NCI-H1417 (cell line): ENCODE measurements around the gene INAVA.
"Not testable (repeated sequence)": the region's sequence is repeated elsewhere in the genome, so short reads cannot be mapped to it uniquely, and the experiment has no call there.

ENCODE experiments used
- DNase-seq, 3 experiments: peaks; one replicate each; lab custom pipeline; 2025; lab: John Stamatoyannopoulos, UW

Gene INAVA

DNA sequence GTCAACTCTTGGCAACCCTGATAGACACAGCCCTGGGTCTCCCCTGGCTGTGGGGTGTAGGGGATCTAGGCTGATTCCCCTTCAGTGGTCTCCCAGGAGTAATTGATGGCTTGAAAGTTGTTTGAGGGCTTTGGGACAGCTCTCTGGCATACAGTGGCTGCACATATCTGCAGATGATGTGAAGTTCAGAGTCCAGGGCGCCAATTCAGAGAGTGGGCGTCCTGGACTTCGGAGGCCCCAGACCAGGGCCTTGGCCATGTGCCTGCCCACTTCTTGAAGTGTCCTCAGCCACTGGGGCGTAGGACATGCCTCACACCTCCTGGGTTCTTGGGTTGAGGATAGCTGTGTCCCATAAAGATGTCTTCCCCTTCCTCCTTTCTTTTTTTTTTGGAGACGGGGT, 2.6 kb downstream of the INAVA start:
- DNase-seq: no peak

- no peak for DNase-seq
Measured at GRCh38 chr1:200899015-200899386, 4.3 kb downstream of the INAVA start.

DNA sequence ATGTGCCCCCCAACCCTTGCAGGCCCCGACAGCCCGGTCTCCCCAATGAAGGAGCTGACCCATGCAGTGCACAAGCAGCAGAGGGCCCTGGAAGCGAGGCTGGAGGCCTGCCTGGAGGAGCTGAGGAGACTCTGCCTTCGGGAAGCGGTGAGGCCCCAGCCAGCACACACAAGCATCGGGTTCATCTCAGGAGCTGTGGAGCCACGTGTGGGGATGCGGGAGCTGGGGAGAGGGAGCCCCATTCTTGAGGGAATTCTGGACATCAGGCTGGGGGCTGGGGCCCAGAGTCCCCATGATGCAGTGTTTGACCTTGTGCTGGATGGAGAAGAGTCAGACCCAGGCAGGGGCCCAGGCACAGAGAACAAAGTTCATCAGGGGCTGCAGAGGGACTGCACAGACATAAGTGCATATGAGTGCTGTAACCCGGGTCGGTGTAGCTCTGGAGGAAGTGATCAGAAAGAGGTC, 4.8 kb downstream of the INAVA start:
- DNase-seq: no peak

DNA sequence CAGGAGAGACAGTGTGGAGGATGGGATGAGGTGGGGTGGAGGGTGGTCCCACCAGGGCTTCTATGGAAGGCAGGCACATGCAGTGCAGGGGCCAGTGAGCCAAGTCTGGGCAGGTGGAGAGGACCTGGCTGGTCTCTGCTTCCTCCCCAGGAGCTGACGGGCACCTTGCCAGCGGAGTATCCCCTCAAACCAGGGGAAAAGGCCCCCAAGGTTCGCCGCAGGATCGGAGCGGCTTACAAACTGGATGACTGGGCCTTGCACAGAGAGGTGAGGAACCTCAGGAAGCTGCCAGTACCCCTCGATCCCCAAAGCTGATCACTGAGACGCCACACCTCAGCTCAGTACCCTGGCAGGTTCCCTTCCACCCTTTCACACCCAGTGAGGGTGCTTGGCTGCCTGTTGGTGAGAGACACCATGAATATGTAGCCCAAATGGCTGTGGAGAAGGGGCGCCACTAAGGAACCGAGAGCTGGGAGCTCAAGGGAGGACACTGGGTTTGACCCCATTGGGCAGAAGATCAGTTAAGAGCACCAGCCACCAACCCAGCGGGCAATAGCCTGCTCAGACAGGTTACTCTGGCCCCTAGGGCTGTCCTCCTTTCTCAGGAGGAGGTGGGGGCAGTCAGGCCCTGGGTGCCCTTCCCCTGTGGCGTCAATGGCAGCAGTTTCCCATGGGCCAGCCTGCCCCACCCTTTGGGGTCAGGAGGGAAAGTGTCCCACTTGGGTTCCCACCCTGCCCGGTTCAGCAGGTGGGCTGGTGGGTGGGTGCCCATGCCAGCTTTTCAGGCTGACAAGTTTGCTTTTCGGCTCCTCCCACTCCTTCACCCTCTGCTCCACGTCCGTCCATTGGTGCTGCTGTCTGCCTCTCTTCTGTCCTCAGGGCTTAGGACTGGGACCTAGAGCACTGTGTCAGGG, 5.5 kb downstream of the INAVA start:
- no peak for DNase-seq

DNA sequence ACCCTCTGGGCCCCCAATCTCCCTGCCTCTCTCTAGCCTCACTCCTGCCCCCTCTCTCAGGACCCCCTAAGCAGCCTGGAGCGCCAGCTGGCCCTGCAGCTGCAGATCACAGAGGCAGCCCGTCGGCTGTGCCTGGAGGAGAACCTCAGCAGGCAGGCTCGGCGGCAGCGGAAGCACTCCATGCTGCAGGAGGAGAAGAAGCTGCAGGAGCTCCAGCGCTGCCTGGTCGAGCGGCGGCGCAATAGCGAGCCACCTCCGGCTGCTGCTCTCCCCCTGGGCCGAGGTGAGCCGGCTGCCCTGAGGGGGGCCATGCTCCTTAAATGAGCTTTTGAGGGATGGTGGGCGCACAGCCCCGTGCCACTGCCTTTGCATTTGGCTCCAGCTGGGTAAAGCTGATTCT, 6.2 kb downstream of the INAVA start:
- DNase-seq: peak in 1 of 3 experiments; percentile 28

DNA sequence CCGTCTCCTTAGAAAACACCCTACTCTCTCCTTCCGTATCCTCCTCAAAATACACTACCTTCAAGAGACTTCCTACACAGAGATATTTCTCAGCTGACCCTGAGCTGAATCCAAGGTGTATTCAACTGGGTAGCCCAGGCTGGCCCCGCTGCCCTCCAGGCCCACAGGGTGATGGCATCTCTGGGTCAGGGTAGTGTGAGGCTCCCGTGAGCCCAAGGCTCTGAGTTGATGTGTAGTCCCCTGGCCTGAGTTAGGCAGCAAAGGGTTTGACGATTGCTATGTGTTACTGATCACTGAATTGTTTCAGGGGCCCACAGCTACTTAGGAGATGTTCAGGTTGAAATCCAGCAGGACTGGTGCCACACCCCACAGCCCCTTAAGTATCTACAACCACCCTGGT, 6.7 kb downstream of the INAVA start:
- no peak for DNase-seq

- DNase-seq: peak in 1 of 3 experiments; percentile 5
Measured at GRCh38 chr1:200901796-200902444, 7.2 kb downstream of the INAVA start.

DNA sequence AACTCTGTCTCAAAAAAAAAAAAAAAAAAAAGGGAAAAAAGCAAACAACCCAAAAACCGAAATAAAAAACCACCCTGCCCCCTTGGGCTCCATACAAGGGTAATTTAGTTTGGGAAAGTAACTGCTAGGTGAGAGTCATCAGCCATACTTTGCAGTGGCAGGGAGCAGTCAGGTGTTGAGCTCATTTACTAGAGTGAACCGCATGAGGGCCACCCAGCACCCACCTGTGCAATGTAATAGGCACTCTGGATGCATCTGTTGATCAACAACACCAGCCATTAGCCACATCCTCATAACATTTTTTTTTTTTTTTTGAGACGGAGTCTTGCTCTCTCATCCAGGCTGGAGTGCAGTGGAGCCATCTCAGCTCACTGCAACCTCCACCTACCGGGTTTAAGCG, 9.1 kb downstream of the INAVA start:
- DNase-seq: no peak

GRCh38 chr1:200904772-200905171, 10.1 kb downstream of the INAVA start:
- DNase-seq: no peak

DNA sequence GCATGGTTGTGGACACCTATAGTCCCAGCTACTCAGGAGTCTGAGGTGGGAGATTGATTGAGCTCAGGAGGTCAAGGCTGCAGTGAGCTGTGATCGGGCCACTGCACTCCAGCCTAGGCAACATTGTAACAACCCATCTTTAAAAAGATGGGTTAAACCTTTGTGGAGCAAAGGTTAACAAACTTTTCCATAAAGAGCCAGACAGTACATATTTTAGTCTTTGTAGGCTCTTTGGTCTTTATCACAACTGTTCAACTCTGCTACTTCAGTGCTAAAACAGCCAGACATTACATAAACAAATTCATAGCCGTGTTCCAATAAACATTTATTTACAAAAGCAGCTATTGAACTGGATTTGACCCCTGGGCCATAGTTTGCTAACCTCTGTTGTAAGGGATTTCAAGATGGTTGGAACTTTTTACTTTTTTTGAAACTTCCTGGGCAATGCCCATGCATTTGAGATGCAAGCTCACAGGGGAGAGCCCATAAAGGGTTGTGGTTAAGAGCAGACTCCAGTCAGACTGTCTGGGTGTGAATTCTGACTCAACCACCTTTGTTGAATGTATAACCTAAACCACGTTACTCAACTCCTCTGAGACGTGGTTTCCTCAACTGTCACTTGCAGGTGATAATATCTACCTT, 10.8 kb downstream of the INAVA start:
- no peak for DNase-seq

GRCh38 chr1:200906491-200906890, 11.8 kb downstream of the INAVA start:
- DNase-seq: no peak

DNA sequence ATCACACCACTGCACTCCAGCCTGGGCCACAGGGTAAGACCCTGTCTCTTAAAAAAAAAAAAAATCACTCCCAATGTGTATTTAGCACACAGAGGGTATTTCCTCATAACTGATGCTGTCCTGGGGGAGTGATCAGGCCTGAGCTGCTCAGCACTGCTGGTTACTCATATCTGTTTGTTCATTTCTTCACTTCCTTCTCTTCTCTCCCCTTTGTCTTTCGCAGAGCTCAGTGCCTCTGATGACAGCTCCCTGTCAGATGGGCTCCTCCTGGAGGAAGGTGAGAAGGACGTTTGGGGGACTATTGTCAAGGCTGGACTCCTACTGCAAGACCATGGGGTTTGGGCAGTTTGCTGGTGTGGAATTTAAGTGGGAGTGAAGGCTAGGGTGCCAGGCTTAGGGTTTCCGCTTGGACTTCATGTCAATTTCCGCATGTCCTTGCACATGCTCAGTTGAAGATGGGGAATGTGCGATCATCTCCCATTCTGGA, 13.0 kb downstream of the INAVA start:
- DNase-seq: no peak

- no peak for DNase-seq
Measured at GRCh38 chr1:200908191-200908868, 13.6 kb downstream of the INAVA start.

DNA sequence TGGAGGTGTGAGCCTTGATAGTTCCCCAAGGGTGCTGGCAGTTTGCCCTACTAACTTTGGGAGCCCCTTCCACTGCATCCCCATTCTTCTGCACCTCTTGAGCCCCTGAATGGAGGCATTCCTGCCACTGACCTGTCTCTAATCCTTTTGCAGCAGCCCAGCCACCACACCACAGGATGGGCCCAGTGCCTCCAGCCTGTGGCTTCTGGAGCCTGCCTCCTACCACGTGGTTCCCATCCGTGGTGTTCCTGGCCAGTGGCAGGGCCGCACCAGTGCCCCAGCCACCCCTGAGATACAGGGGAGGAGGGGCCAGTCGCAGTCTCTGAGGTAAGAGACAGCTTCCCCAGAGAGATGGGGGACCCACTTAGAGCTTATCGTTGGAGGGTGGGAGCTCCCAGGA, 14.4 kb downstream of the INAVA start:
- no peak for DNase-seq

- no peak for DNase-seq
Measured at GRCh38 chr1:200909757-200910239, 15.1 kb downstream of the INAVA start.

- DNase-seq: no peak
Measured at GRCh38 chr1:200911361-200911760, 16.7 kb downstream of the INAVA start.

- not testable (repeated sequence) for DNase-seq
Measured at GRCh38 chr1:200911936-200912335, 17.2 kb downstream of the INAVA start.

GRCh38 chr1:200912737-200913407, 18.2 kb downstream of the INAVA start:
- DNase-seq: no peak

DNA sequence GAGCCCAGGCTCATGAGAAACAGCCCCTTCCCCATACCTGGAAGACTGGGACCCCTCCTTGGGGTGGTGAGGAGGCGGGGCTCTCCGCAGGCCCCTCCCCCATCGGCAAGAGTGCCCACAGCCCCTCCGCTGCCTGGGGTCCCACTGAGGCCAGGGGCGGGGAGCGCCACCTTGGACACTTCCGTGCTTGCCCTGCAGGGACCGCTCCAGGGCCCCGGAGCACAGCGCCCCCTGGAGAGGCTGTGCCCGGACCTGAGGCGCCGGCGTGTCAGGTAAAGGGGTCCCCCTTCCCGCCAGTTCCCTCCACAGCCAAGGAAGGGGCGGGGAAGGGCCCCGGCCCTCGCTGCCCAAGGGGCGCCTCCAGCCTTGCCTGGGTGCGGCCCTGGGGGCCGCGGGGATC, 21.5 kb downstream of the INAVA start:
- no peak for DNase-seq

DNA sequence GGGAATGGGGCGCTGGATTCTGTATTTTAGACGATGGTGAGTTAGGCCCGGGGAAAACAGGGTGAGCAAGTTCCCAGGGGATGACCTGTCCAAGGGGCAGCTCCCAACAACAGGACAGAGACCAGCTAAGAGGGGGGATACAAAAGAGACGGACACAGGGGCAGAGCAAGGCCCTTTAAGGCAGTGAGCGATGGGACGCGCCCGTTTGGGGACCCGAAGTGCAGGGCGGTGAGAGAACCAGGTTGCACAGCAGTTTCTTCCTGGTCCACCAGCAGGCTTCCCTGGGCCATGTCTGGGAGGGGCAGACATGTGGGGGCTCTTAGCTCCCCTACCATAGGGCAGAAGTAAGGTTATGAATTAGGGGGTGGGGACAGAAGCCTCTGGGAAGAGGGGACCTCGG, 22.0 kb downstream of the INAVA start:
- no peak for DNase-seq

- peak in 1 of 3 experiments; percentile 25 for DNase-seq
Measured at GRCh38 chr1:200917291-200917817, 22.7 kb downstream of the INAVA start.
